ENCODE measurements around the gene PARS2.

The PARS2 gene

DNA sequence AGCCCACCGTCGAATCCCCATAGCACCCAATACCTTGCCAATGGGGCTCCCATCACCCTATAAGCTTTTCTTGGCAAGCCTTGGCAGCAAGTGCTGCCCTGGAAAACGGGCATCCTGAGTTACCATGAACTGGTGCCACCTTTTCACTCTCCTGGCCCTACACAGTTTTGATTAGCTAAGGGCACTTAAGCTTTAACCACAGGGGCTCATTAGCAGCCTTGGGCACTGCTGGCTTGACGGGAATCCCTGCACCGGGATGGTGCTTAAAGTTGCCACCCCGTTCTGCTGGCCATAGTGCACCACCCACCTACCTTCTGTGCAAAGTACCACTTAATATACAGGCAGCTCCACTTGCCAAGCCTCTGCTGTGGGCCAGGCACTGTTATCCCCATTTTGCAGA, 13.7 kb downstream of the PARS2 start:
- TF ChIP-seq, protein P1, sequence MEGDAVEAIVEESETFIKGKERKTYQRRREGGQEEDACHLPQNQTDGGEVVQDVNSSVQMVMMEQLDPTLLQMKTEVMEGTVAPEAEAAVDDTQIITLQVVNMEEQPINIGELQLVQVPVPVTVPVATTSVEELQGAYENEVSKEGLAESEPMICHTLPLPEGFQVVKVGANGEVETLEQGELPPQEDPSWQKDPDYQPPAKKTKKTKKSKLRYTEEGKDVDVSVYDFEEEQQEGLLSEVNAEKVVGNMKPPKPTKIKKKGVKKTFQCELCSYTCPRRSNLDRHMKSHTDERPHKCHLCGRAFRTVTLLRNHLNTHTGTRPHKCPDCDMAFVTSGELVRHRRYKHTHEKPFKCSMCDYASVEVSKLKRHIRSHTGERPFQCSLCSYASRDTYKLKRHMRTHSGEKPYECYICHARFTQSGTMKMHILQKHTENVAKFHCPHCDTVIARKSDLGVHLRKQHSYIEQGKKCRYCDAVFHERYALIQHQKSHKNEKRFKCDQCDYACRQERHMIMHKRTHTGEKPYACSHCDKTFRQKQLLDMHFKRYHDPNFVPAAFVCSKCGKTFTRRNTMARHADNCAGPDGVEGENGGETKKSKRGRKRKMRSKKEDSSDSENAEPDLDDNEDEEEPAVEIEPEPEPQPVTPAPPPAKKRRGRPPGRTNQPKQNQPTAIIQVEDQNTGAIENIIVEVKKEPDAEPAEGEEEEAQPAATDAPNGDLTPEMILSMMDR (IDR thresholded peaks at IDR 0.05; ENCODE audit: control insufficient read depth, insufficient read depth, low read depth, low read length, missing control alignments): no peak
- no peak for DNase-seq (ENCODE audit: low read depth)
- no peak overlapping the region for H3K4me3 ChIP-seq (ENCODE audit: control insufficient read depth, low read depth, low read length)

DNA sequence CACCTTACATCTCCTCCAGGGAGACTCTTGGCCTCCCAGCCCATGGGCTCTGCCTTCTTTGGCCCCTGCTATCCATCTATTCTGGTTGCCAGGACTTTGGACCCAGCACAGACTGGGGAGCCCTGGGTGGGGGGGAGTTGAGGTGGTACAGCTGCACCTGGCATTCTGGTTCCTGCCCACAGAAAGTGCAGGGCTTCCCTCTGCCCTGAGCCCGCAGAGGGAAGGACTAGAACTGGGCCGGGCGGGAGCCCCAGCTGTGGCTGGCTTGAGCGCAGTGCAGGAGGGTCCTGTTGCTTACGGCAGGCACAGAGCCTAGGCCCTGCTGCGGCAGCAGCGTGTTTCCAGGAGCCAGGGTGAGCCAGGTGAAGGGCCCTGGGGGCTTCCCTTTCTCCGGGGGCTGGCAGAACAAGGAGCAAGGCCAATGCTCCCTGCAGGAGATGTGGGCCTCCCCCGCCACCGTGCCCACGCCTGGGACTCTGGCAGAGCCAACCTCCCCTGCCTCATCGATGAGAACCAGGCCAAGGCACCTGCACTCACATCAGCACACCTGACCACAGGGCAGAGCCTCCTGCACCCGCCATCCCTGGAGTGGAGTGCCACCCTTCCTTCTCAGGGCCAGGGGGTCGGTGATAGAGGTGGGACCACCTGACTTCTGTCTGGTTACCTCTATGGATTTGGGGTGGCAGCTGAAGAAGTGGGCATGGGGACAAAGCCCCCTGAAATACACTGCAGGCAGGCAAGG, 16.1 kb downstream of the PARS2 start:
- DNase-seq (ENCODE audit: low read depth): no peak
- no peak overlapping the region for H3K4me3 ChIP-seq (ENCODE audit: control insufficient read depth, low read depth, low read length)
- TF ChIP-seq, protein P1 (IDR thresholded peaks at IDR 0.05; ENCODE audit: control insufficient read depth, insufficient read depth, low read depth, low read length, missing control alignments): no peak

DNA sequence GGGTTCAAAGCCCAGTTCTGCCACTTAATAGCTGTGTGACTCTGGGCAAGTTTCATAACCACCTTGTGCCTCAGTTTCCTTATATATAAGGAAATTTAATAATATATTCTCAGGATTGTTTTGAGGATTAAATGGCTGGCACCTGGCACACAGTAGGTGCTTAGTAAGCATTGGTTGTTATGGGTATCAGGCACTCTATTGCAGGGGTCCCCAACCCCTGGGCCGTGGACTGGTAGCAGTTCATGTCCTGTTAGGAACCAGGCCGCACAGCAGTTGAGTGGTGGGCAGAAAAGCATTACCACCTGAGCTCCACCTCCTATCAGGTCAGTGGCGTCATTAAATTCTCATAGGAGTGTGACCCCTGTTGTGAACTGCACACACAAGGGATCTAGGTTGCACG, 18.5 kb downstream of the PARS2 start:
- DNase-seq (ENCODE audit: low read depth): no peak
- H3K4me3 ChIP-seq (ENCODE audit: control insufficient read depth, low read depth, low read length): no peak overlapping the region
- TF ChIP-seq, protein P1 (IDR thresholded peaks at IDR 0.05; ENCODE audit: control insufficient read depth, insufficient read depth, low read depth, low read length, missing control alignments): no peak

DNA sequence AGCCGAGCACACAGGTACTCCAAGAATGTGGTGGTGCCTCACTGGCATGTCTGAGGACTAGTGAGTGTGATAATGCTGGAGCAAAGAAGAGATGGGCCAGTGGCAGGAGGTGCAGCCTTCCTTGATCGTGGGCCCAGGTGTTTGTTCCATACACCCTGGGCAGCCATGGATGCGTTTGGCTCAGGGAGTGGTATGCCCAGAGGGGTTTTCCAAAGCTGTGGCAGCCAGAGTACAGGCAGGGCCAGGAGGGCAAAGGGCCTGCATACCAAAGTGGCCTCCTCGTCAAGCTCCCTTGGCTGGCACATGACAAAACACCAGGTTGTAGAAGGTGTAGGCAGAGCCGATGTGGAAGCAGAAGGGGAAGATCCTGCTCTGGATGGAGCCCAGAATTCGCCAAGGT, 19.0 kb downstream of the PARS2 start:
- TF ChIP-seq, protein P1 (IDR thresholded peaks at IDR 0.05; ENCODE audit: control insufficient read depth, insufficient read depth, low read depth, low read length, missing control alignments): no peak
- DNase-seq (ENCODE audit: low read depth): no peak
- H3K4me3 ChIP-seq (ENCODE audit: control insufficient read depth, low read depth, low read length): no peak overlapping the region

DNA sequence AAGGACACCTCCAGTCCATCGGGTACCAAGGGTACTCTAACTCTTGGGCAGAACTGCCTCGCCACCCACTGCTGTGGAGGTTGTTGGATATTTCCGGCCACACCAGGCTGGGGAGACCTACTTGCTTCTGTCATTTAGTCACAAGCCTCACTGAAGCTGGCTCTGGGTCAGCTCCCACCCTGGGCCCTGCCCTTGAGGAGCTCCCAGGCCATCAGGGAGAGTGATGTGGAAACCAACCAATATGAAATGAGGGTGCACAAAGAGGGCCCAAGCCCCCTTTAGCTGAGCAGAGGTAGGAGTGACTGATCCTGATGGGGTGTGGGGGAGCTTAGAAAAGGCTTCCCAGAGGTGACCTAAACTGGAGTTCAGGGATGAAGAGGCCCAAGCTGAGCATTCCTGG, 19.6 kb downstream of the PARS2 start:
- TF ChIP-seq, protein P1 (IDR thresholded peaks at IDR 0.05; ENCODE audit: control insufficient read depth, insufficient read depth, low read depth, low read length, missing control alignments): no peak
- DNase-seq (ENCODE audit: low read depth): no peak
- no peak overlapping the region for H3K4me3 ChIP-seq (ENCODE audit: control insufficient read depth, low read depth, low read length)

DNA sequence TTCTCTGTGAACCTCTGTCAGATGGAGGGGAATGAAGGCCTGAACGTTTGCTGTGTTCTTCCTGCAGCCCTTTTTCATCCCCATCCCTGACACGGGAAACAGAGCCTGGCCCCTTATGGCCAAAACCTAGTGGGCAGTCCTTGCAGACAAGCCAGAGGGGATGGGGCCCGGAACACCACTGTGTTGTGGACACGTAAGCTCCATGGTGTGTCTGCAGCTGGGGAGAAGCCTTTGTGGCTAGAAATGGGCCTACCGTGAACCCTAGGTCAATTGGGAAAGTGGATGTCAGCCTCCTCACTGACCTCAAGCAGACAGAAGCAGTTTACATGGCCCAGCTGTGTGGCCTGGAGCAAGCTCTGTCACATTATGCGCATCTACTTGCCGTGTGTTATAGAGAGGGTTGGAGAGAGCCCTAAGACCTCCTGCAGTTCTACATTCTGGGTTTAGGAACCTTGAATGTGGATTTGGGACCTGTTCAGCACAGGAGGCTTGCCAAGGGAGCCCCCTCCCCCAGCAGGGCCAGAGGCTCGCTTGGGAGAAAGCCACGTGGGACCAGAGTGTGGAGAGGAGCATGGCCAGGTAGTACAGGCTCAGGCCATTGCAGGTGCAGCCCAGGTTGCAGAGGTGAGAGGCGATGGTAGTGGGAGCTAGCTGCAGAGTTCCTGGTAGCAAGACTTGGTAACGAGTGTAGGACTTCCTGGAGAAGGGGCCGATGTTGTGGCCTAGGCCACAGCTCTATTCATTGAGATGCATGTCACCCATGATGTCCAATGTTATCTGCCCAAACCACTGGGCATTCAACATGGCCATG, 20.7 kb downstream of the PARS2 start:
- TF ChIP-seq, protein P1 (IDR thresholded peaks at IDR 0.05; ENCODE audit: control insufficient read depth, insufficient read depth, low read depth, low read length, missing control alignments): no peak
- no peak for DNase-seq (ENCODE audit: low read depth)
- no peak overlapping the region for H3K4me3 ChIP-seq (ENCODE audit: control insufficient read depth, low read depth, low read length)
